GM18520 (cell line): ENCODE results near the gene CYP27A1.

Source experiments
- ATAC-seq: cut with Tn5 transposase; IDR thresholded peaks from one replicate; pipeline ENCODE4 v1.9.1; 2021; ENCODE audit not compliant: unreplicated experiment

CYP27A1 gene

GRCh38 chr2:218857371-218858137, 75.6 kb downstream of the CYP27A1 start:
- ATAC-seq, result no peak

GRCh38 chr2:218858138-218858445, 76.1 kb downstream of the CYP27A1 start:
- no peak for ATAC-seq

DNA sequence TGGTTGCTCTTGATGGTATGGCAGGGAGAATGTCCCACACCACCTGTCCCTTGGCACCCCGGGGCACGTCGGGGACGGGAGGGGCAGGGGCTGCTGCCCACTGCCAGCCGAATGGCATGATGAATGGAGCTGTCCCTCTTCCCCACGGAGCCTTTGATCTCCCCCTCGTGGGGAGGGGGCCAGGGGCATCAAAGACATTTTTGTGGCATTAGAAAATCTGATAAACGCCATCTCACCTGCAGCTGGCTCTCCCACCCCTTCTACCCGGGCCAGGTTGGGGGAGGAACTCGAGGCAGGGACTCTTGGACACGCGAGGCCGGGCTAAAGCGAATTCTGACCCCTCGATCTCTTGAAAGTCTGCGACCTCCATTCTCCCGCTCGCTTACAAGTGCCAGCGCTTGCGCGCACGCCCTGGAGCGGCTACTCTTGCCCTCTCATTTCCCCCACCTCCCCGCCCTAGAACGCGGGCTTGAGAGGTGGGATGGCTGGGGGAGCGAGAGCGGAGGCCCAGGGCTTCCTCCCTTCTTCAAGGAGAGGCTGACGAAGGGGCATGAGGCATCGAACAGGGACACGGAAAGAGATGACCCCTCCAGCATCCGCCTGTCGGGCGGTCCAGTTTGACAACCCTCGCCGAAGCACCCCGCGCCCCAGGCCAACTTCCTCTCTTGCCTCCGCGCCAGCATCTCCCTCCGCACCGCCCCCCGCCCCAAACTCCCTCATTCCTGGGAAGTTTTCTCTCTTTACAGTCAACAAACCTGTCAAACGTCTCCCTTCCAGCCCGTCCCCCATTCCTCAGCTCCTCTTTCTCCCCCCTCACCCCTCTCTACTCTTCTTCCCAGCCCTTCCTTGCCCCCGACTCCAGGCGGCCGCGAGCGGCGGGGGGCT, 77.0 kb downstream of the CYP27A1 start:
- no peak for ATAC-seq

GRCh38 chr2:218859556-218859987, 77.6 kb downstream of the CYP27A1 start, which contains the start of gene WNT6:
TSS of gene WNT6 (plus strand) at chr2:218859805. CDS start at chr2:218860038, 233 bp downstream.
- ATAC-seq, result no peak

DNA sequence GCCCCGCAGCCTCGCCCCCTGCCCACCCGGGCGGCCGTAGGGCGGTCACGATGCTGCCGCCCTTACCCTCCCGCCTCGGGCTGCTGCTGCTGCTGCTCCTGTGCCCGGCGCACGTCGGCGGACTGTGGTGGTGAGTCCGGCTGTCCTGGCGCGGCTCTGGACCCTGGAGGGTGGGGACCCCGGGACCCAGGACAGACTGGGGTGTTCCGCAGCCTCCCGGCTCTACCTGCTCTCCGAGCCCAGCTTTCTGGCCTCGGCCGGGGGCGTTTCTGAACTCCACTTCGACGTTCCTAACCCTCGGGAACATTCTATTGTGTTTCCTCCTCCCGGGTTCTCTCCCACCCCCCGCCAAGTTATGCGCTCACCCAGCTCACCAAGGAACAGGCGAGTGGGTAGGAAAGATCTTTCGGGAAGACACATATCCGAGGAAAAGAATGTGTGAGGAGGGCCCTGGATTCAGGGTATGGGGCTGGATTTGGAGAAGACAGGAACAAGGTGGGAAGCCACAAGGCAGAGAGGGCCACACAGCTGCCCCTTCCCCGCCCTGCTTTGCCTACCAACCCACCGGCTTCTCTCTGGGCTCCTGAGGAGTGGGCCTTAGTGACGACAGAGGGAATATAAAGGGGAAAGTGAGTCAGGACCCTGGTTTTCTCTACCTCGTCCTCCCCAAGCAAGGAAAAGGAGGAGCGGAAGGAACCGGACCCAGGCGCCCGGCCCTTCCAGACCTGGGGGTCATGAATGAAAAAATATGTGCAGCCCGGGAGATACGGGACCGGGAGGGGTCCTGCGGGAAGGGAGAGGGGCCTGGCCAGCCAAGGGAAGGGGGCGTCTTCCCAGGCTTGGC, 78.3 kb downstream of the CYP27A1 start:
- no peak for ATAC-seq

GRCh38 chr2:218860950-218861381, 79.0 kb downstream of the CYP27A1 start:
- ATAC-seq, result no peak

GRCh38 chr2:218861645-218862318, 79.8 kb downstream of the CYP27A1 start:
- ATAC-seq, result no peak

GRCh38 chr2:218863021-218863520, 81.1 kb downstream of the CYP27A1 start:
- ATAC-seq, result no peak
